NCI-H748 (cell line): ENCODE data around the gene SHC2.

Source experiments
- DNase-seq: peaks from one replicate; lab custom pipeline; 2025; ENCODE audit not compliant: unreplicated experiment; lab: John Stamatoyannopoulos, UW

The SHC2 gene

DNA sequence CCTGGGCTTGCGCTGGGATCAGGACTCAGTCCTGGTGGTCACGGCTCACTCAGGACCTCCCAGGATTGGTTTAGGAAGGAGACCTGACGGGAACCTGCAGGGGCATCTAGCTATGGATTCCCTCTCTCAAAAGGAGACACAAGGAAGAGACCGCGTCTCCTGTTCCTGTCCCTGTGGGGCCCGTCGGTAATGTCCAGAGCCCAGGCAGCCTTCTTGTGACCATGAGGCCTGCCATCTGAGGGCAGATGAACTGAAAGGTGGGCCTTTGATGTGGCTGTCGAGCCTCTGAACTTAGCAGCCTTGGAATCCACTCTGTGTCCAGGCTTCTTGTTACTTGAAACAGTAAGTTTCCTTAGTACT lies 84.7 kb downstream of the SHC2 start:
- DNase-seq, result no peak

- no peak for DNase-seq
Measured at GRCh38 chr19:375395-376110, 85.3 kb downstream of the SHC2 start.

DNA sequence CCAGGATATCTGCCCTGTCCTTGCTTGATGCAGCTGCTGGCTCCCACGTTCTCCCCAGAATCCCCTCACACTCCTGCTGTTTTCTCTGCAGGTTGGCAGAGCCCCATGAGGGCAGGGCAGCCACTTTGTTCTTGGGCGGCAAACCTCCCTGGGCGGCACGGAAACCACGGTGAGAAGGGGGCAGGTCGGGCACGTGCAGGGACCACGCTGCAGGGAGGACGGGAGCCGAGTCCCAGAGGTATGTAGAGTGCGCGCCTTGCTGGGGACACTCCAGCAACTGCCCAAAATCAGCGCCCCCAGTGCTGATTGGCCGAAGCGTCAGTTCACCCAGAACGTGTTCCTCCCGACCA lies 86.0 kb downstream of the SHC2 start:
- no peak for DNase-seq

DNA sequence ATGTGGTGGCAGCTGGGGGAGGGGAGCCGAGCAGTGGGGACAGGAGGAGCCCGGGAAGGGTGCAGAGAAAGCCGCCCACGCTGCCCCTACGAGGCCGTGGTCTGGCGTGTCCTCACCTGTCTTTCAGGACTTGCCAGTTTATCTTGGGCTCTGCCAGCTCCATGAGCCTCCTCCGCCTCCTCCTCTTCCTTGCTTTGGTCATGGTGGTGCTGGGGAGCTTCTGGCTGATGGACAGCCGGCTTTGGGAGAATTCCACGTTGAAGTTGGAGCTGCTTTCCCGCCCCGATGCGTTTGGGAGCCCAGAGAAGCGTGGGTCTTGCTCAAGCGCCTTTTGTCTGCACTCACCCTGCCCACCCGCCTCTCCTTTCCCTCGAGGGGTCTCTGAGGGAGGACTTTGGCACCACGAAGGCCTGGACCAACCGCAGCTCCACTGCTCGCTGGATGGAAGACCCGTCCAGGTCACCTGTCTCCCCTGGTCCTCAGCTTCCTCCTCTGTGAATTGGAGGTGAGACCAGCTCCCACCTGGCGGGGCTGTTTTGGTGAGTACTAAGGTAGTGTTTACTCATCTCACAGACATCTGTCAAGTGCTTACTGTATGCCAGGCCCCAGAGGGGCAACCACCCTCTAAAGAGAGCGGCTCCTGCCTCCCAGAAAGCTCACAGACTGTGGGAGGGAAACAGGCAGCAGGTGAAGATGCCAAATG lies 86.5 kb downstream of the SHC2 start:
- peak; percentile 46 for DNase-seq

DNA sequence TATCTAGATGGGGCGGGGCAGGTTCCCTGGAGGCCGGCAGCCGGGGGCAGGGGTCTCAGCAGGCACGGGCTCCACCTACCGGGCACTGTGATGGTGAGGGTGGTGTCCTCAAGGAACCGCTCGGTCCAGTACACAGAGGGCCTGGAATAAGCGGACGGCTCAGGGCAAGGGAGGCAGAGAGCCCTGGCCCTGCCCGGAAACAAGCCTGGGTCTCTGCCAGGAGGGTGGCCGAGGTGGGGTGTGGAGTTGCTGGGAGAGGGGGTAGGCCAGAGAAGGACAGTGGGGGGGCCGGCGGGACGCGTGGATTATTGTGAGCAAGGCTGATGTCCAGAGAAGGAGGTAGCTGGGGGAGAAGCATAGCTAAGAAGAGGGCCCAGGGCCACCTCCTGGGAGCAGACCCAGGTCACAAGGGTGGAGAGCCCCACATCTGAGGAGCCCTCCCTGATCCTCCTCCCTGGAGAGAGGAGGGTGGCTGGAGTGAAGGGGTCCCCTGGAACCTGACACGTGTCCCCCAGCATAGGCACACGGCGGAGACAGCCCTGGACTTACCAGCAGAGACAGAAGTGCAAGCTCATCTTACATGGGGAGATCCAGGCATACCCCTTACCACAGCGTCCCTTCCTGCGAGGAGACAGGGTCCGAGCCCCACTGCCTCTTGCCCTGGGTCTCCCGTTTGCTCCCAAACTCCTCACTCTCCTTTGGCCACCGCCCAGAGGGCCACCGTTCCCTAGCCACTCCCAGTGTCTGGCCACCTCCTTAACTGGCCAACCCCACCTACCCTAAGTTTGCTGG lies 87.2 kb downstream of the SHC2 start:
- DNase-seq, result no peak

DNA sequence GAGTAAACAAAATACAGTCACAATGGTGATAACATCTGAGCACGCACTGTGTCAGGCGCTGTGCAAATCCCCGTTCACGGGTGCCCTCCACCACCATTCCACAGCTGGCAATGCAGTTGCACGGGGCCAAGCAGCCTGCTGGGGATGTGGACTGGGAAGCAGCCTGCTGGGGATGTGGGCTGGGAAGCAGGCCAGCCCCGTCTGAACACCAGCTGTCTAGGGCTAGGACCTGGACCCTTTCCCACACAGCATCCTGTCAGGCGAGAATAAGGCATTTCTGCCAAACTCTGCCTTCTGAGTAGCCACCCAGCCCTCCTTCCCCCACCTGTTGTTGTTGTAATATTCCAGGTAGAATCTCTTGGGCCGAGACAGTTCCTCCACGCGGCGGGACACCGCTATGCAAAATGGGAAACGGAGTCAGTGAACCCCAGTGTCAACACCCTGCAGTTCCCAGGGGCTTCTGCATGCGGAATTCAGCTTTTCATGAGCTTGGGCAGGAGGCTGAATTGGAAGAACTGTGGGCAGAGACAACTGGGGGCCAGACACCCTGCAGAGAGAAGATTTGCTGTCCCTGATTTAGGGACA lies 88.4 kb downstream of the SHC2 start:
- no peak for DNase-seq

DNA sequence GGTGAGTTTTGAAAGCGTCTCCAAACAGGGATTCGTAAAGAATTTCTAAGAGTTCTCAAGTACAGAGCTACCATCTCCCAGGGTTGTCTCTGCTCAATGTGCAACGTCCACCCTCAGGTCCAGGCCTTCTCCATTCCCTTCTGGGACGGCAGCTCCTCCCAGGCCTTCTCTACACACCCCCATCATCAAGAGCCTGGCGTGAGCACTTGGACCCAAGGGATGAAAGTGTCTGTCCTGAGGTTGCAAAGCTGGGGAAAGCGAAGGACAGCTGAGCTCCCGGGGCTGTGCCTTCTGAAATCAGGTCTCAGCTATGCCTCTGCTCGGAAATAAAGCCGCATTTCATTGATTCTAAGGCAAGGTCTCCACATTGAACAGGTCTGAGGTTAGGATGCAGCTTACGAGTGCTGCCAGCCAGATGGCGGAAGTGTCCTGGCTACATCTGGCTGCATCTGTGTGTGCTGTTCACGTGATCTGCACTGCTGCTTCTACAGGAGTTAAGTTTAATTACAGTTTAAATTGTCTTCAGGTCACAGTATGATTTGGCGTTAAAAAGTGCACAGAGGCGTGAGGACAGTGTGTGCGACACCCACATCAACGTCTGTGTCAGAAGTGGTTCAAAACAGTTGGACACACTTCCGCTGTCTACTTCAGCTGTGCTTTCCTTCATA lies 89.2 kb downstream of the SHC2 start:
- no peak for DNase-seq

GRCh38 chr19:370641-371330 lies 90.0 kb downstream of the SHC2 start:
- no peak for DNase-seq

DNA sequence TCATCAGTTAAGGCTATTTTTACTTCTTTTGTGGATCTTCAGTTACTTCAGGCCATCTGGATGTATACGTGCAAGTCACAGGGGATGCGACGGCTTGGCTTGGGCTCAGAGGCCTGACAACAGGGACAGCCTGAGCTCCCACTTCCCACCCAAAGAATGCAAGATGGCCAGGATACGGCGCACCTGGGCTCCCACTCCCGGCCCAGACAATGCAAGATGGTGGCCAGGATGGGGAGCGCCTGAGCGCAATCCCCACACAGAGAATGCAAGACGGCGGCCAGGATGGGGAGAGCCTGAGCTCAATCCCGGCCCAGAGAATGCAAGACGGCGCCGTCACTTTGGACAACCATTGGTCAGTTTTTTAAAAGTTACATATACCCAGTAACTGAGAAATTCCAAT lies 91.0 kb downstream of the SHC2 start:
- DNase-seq, result no peak

DNA sequence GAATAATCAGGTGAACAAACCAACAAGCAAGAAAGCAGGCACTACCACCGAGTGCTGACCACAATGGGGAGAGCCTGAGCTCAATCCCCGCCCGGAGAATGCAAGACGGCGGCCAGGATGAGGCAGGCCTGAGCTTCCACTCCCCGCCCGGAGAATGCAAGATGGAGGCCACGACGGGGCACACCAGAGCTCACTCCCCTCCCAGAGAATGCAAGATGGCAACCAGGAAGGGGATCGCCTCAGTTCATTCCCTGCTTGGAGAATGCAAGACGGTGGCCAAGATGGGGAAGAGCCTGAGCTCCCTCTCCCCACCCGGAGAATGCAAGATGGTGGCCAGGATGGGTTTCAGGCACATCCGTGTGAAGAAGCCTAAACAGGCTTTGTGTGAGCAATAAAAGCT lies 91.6 kb downstream of the SHC2 start:
- no peak for DNase-seq

DNA sequence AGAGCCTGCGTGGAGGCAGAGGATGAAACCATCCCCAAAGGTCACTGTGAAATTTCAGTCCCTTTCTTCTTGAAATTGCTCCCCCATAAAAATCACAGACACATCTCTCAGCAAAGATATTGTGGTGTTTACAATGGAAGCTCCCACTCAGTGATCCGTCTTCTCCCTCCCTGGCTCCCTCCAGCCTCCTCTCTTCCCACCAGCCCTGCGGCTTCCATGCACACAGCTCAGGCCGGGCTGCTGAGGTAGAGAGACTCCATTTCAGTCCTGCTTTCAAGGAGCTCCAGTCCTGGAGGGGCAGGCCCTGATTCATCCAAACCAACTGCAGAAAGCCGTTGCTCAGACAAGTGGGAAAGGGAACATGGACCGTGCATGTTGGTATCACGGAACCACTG lies 92.2 kb downstream of the SHC2 start:
- no peak for DNase-seq

DNA sequence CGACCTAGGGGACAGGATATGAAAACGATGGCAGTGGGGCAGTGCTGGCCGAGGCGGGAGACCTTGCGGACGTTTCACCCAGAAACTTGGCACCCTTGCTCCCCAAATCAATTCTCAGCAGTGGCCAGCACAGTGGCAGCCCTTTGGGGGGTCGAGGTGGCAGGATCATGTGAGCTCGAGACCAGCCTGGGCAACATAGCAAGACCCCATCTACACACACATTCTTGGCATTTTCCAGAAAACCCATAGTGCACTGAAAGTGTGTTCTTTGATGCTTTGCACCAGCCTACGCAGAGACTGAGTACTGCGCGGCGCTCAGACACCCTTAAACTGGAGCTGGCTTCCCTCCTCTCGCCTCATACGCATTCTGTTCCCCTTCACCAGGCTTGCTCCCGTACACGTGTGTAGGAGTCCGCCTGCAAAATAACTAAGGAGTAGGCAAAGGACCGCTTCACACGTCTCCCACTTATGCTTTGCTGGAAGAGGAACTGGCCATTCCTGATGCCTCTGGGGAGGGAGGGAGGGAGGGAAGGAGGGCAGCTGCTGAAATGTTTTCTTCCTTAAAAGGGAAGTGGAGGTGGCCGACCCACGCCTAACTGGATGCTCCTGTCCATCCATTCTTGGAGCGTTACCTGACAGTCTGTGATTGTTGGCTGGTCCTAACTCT lies 92.7 kb downstream of the SHC2 start:
- no peak for DNase-seq

GRCh38 chr19:367561-367960 lies 93.3 kb downstream of the SHC2 start:
- no peak for DNase-seq

- no peak for DNase-seq
Measured at GRCh38 chr19:366951-367350, 93.9 kb downstream of the SHC2 start.
